Panc1 (cell line): ENCODE results near the gene SLC11A2. TPM values are rescaled to one million over a fixed set of nuclear protein-coding genes. Genes with fewer than 3 reads are reported as not detected.
A peak's percentile ranks its signal among the peaks of the same experiment; 100 is the strongest.

Source experiments
- ATAC-seq: fragments of 200-7000 bp; cut with Tn5 transposase; 2 replicates; pipeline ENCODE4 v1.9.1; 2020; ENCODE audit warnings: mild to moderate bottlenecking, moderate library complexity
- BruUV-seq: library from RNA; stranded (reverse); fragments of 400-500 nt; replicated peaks from 2 replicates; lab custom pipeline; 2021; lab: Mats Ljungman, UMichigan
- CTCF ChIA-PET: fragments of 300-600 bp; sonication (Branson Sonifier 250); formaldehyde crosslinking; loops from one replicate; lab custom pipeline; 2022; ENCODE audit warnings: antibody characterized with exemption; lab: Charles Lee
- POLR2A ChIA-PET: fragments of 300-600 bp; sonication (Branson Sonifier 250); formaldehyde crosslinking; loops from one replicate; lab custom pipeline; 2022; ENCODE audit warnings: antibody characterized with exemption; lab: Charles Lee
- DNase-seq: peaks from one replicate; pipeline ENCODE4 v3.0.0-alpha.2; 2010; ENCODE audit warnings: low read depth, low spot score
- H3K27ac ChIP-seq: 2 replicates; pipeline ENCODE4 v1.5.1; 2011; ENCODE audit warnings: mild to moderate bottlenecking, low read length, inconsistent platforms
- H3K27me3 ChIP-seq: fragments of 200-500 bp; sonication (Bioruptor generic); 2 replicates; pipeline ENCODE4 v1.6.0; 2014; ENCODE audit warnings: low read length, inconsistent platforms; ENCODE audit not compliant: control insufficient read depth, insufficient read depth
- H3K36me3 ChIP-seq: fragments of 200-500 bp; sonication (Bioruptor generic); 2 replicates; pipeline ENCODE4 v1.5.1; 2014; ENCODE audit warnings: inconsistent platforms, mild to moderate bottlenecking, low read length, moderate library complexity; ENCODE audit not compliant: control insufficient read depth, insufficient read depth
- H3K4me1 ChIP-seq: 2 replicates; pipeline ENCODE4 v1.5.1; 2011; ENCODE audit warnings: inconsistent platforms, mild to moderate bottlenecking, low read length, moderate library complexity; ENCODE audit not compliant: control insufficient read depth, insufficient read depth
- H3K4me3 ChIP-seq, 2 experiments: 2 replicates each; pipeline ENCODE4 v1.5.1; 2011 to 2012; ENCODE audit warnings: low read depth in 2 of 2, low read length in 2 of 2, mild to moderate bottlenecking in 2 of 2, inconsistent platforms in 1 of 2, moderate library complexity in 1 of 2
- H3K9me3 ChIP-seq: fragments of 200-500 bp; sonication (Bioruptor generic); 2 replicates; pipeline ENCODE4 v1.5.1; 2014; ENCODE audit warnings: low read depth, mild to moderate bottlenecking, inconsistent platforms, low read length, moderate library complexity; ENCODE audit not compliant: control insufficient read depth, insufficient read depth
- CTCF ChIP-seq: fragments of 450-650 bp; IDR thresholded peaks from 2 replicates; pipeline ENCODE4 v1.5.1; 2017; ENCODE audit warnings: mild to moderate bottlenecking
- POLR2AphosphoS5 ChIP-seq: IDR thresholded peaks from 2 replicates; pipeline ENCODE4 v1.6.1; 2012; ENCODE audit warnings: mild to moderate bottlenecking, low read depth, low read length, moderate library complexity
- SIN3A ChIP-seq: IDR thresholded peaks from 2 replicates; pipeline ENCODE4 v1.6.1; 2012; ENCODE audit warnings: low read depth, mild to moderate bottlenecking, low read length, moderate library complexity, borderline replicate concordance; ENCODE audit not compliant: insufficient read depth
- TCF7L2 ChIP-seq: IDR thresholded peaks from 2 replicates; pipeline ENCODE4 v1.6.1; 2011; ENCODE audit warnings: mild to moderate bottlenecking, low read depth, low read length, inconsistent platforms
- in situ Hi-C: cut with HindIII; loops from 2 replicates; pipeline ENCODE4 v1.10.0; 2016; ENCODE audit warnings: low sequenced_read_pairs, low pct_unique_long_range_greater_than_20kb
- intact Hi-C: fragments of 100-400 bp; cut with micrococcal nuclease; formaldehyde crosslinking; loops from one replicate; pipeline ENCODE4 v1.10.0; 2022; ENCODE audit not compliant: unreplicated experiment
- total RNA-seq: library from RNA; stranded (reverse); gene quantifications from one replicate; pipeline ENCODE4 v1.2.1, GENCODE V29; 2021; ENCODE audit not compliant: unreplicated experiment
- TF ChIP-seq, protein P1 (sequence below), 2 experiments: IDR thresholded peaks; 2 replicates each; pipeline ENCODE4 v1.6.1; 2011 to 2012; ENCODE audit warnings: low read depth in 2 of 2, control low read depth in 1 of 2, low read length in 1 of 2, mild to moderate bottlenecking in 1 of 2, moderate library complexity in 1 of 2; ENCODE audit not compliant: insufficient read depth in 1 of 2

The SLC11A2 gene
- total RNA-seq, 1 experiment from 2014 or later, result 59.9 TPM

GRCh38 chr12:50964432-50964831 is 61.8 kb downstream of the SLC11A2 start:
- Histone ChIP-seq H3K9me3 (no peaks in the 10 kb centered on the region), H3K27ac (no peak overlapping the region), H3K27me3 (no peaks in the 10 kb centered on the region), H3K36me3 (no peaks in the 10 kb centered on the region), H3K4me1 (no peaks in the 10 kb centered on the region), H3K4me3 (no peak overlapping the region)
- TF ChIP-seq TCF7L2, result no peak
- no peak for TF ChIP-seq SIN3A
- TF ChIP-seq, protein P1, sequence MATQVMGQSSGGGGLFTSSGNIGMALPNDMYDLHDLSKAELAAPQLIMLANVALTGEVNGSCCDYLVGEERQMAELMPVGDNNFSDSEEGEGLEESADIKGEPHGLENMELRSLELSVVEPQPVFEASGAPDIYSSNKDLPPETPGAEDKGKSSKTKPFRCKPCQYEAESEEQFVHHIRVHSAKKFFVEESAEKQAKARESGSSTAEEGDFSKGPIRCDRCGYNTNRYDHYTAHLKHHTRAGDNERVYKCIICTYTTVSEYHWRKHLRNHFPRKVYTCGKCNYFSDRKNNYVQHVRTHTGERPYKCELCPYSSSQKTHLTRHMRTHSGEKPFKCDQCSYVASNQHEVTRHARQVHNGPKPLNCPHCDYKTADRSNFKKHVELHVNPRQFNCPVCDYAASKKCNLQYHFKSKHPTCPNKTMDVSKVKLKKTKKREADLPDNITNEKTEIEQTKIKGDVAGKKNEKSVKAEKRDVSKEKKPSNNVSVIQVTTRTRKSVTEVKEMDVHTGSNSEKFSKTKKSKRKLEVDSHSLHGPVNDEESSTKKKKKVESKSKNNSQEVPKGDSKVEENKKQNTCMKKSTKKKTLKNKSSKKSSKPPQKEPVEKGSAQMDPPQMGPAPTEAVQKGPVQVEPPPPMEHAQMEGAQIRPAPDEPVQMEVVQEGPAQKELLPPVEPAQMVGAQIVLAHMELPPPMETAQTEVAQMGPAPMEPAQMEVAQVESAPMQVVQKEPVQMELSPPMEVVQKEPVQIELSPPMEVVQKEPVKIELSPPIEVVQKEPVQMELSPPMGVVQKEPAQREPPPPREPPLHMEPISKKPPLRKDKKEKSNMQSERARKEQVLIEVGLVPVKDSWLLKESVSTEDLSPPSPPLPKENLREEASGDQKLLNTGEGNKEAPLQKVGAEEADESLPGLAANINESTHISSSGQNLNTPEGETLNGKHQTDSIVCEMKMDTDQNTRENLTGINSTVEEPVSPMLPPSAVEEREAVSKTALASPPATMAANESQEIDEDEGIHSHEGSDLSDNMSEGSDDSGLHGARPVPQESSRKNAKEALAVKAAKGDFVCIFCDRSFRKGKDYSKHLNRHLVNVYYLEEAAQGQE (IDR thresholded peaks at IDR 0.05; ENCODE audit: insufficient read depth in 1 of 2, low read depth in 2 of 2, low read length in 1 of 2), result no peak
- TF ChIP-seq CTCF, result no peak
- TF ChIP-seq POLR2AphosphoS5, result no peak
- no peak for DNase-seq
- intact Hi-C loops (no loop called here), in situ Hi-C loops (no loop called here)
- no TSS peak for BruUV-seq
- ChIA-PET POLR2A (no interaction called here), CTCF (no interaction called here)
- no peak for ATAC-seq

DNA sequence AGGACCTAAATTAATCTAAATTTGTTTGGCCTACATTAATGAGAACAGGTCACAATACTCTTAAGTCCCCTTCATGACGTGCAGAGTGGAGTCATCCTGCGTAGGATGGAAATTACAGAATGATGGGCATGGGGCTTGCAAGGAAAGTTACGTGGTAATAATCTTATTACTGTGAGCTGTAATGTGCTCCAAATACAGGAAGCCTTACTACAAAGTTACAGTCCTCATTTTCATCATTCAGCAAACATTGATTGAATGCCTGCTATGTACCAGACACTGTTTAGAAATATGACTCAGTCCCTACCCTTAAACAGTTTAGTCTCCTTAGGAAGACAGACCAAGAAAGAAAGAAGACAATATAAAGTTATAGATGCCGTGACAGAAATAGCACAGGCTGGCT is 64.5 kb downstream of the SLC11A2 start:
- TF ChIP-seq CTCF, result no peak
- TF ChIP-seq, protein P1 (IDR thresholded peaks at IDR 0.05; ENCODE audit: insufficient read depth in 1 of 2, low read depth in 2 of 2, low read length in 1 of 2), result no peak
- no peak for TF ChIP-seq SIN3A
- no peak for TF ChIP-seq POLR2AphosphoS5
- TF ChIP-seq TCF7L2, result no peak
- DNase-seq (no peak), ATAC-seq (peak; percentile 56; the same call in 1 of the 2 replicates)
- no peak overlapping the region for H3K27ac ChIP-seq
- POLR2A ChIA-PET, result no interaction called here
- H3K9me3 ChIP-seq, result no peaks in the 10 kb centered on the region
- H3K27me3 ChIP-seq, result no peaks in the 10 kb centered on the region
- no peak overlapping the region for H3K4me3 ChIP-seq
- no peaks in the 10 kb centered on the region for H3K36me3 ChIP-seq
- CTCF ChIA-PET, result interaction anchor here (0.6 kb wide), 1 partner anchor 42 kb away, joined by 3 read pairs; no protein-coding TSS in a partner anchor
- BruUV-seq, result no TSS peak
- no peaks in the 10 kb centered on the region for H3K4me1 ChIP-seq
- in situ Hi-C loops, result no loop called here
- intact Hi-C loops, result no loop called here
